Activated CD4-positive, alpha-beta T cell treated with anti-CD3 and anti-CD28 coated beads for 36 hours (primary cell): Measurements from ENCODE around the gene SDK1. TPM values are rescaled to one million over a fixed set of nuclear protein-coding genes. Genes with fewer than 3 reads are reported as not detected.
"Not testable (repeated sequence)": the region's sequence is repeated elsewhere in the genome, so short reads cannot be mapped to it uniquely, and the experiment has no call there.

Source experiments
- ATAC-seq: fragments of 200-7000 bp; cut with Tn5 transposase; one replicate; pipeline ENCODE4 v1.10.0; 2021; ENCODE audit warnings: mild to moderate bottlenecking, moderate library complexity
- CTCF ChIA-PET: fragments of 350-600 bp; sonication (Branson Sonifier 250); formaldehyde crosslinking; loops from one replicate; lab custom pipeline; 2021; ENCODE audit warnings: antibody characterized with exemption; lab: Charles Lee
- POLR2A ChIA-PET: fragments of 350-600 bp; sonication (Branson Sonifier 250); formaldehyde crosslinking; loops from one replicate; lab custom pipeline; 2021; ENCODE audit warnings: antibody characterized with exemption, inconsistent platforms; lab: Charles Lee
- DNase-seq: peaks from one replicate; pipeline ENCODE4 v3.0.0-alpha.2; 2020
- H3K27ac Mint-ChIP-seq: one replicate; pipeline ENCODE4 v1.8.0; 2021; ENCODE audit warnings: mixed read lengths
- H3K27me3 Mint-ChIP-seq: one replicate; pipeline ENCODE4 v1.8.0; 2021; ENCODE audit warnings: mixed read lengths
- H3K36me3 Mint-ChIP-seq: one replicate; pipeline ENCODE4 v1.8.0; 2021; ENCODE audit warnings: low read depth, mixed read lengths
- H3K4me1 Mint-ChIP-seq: one replicate; pipeline ENCODE4 v1.8.0; 2021; ENCODE audit warnings: mixed read lengths
- H3K4me3 Mint-ChIP-seq: one replicate; pipeline ENCODE4 v1.8.0; 2021; ENCODE audit warnings: mild to moderate bottlenecking, moderate library complexity, mixed read lengths
- H3K9me3 Mint-ChIP-seq: one replicate; pipeline ENCODE4 v1.8.0; 2021; ENCODE audit warnings: low read depth, mixed read lengths
- intact Hi-C, 2 experiments: fragments of 100-400 bp; cut with DNase I in 1 of 2; cut with micrococcal nuclease in 1 of 2; formaldehyde crosslinking; loops; one replicate each; pipeline versions ENCODE4 v1.14.2 to v1.15.1; 2022 to 2024; cut with DNase I, micrococcal nuclease
- total RNA-seq, 2 experiments: library from RNA; stranded (reverse); gene quantifications; one replicate each; pipeline ENCODE4 v1.2.3, GENCODE V29; 2021

Gene SDK1
- total RNA-seq, 2 experiments from 2014 or later = 1.1 to 1.9 TPM

DNA sequence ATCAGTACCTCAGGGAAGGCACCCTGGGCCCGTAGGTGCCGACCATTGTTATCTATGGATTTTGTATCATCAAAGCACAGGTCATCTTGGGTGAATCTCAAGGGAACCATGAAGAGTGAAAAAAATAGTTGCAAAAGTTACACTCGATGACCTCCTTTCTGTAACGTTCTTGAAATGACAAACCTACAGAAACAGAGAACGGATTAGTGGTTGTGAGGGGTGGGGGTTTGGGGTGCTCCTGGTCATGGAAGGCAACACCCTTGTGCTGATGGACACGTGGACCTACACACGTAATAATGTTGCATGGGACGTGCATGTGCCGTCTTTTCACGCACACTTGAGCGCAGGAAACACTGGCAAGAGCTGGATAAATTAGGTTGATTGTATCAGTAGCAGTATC is 655.9 kb downstream of the SDK1 start:
- Mint-ChIP-seq H3K27ac (no peak overlapping the region), H3K9me3 (peaks cover 3% of the 10 kb centered on the region), H3K4me1 (peaks cover 6% of the 10 kb centered on the region), H3K4me3 (no peak overlapping the region), H3K36me3 (no peaks in the 10 kb centered on the region), H3K27me3 (no peaks in the 10 kb centered on the region)
- intact Hi-C loops = no loop called here
- CTCF ChIA-PET = interaction anchor here (0.5 to 0.9 kb wide), 2 partner anchors 284 to 762 kb away, joined by 3 to 4 read pairs; no protein-coding TSS in a partner anchor
- DNase-seq (no peak), ATAC-seq (no peak)
- POLR2A ChIA-PET = no interaction called here

DNA sequence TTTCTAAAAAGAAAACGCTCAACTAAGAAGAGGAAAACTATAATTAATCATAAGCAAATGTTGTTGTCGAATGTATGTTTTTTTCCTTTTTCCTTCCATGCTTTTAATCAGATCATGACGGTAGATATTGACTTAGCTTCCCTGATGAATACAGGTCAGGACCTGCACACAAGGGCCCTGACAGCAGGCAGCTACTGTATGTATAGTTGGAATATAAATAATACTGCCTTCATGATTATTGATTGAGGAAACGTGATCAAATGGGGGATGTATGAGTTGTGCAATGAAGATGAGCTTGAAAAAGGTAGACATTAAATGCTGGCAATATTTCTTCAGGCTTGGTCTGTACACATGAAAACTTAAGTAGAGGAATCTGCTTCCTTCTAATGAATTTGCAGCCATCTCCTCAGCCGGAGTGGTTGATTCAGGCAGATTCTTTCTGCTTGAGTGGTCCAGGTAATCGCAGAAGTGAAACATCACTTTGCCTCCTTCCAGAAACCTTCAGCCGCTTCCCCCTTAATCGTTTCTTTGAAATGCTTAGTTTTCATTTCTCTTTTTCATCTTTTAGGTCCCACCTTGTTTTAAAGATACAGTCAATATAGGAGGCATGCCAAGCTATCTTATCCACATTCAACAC is 656.5 kb downstream of the SDK1 start:
- POLR2A ChIA-PET = no interaction called here
- H3K36me3 Mint-ChIP-seq = no peaks in the 10 kb centered on the region
- DNase-seq (no peak), ATAC-seq (no peak)
- CTCF ChIA-PET = interaction anchor here (0.5 to 0.7 kb wide), 2 partner anchors 15 to 43 kb away, joined by 3 to 7 read pairs; no protein-coding TSS in a partner anchor
- intact Hi-C loops = no loop called here
- H3K9me3 Mint-ChIP-seq = peaks cover 3% of the 10 kb centered on the region
- H3K27me3 Mint-ChIP-seq = no peaks in the 10 kb centered on the region
- H3K27ac Mint-ChIP-seq = no peak overlapping the region
- no peak overlapping the region for H3K4me3 Mint-ChIP-seq
- H3K4me1 Mint-ChIP-seq = peaks cover 6% of the 10 kb centered on the region

DNA sequence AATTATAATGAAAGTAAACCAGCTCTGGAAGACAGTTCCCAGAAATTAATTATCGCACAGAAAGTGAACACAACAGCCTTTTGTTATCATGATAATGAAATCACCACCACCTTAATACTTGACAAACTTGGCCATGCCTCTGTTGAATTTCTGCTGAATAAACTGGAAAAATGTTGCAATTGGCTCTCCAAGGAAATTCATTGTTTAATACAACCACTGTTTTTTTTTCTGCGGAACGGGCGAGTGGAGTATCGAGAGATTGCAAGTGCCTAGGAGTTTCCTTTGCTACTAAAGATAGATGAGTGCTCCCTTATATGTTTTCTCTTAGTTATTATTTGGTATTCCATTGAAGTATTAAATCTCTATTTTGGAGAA is 657.0 kb downstream of the SDK1 start:
- intact Hi-C loops = no loop called here
- Mint-ChIP-seq H3K4me3 (no peak overlapping the region), H3K9me3 (peaks cover 3% of the 10 kb centered on the region), H3K4me1 (peaks cover 6% of the 10 kb centered on the region), H3K27me3 (no peaks in the 10 kb centered on the region), H3K36me3 (no peaks in the 10 kb centered on the region), H3K27ac (no peak overlapping the region)
- ChIA-PET POLR2A (no interaction called here), CTCF (interaction anchor here (0.5 to 0.7 kb wide), 2 partner anchors 15 to 43 kb away, joined by 3 to 7 read pairs; no protein-coding TSS in a partner anchor)
- ATAC-seq = no peak
- DNase-seq = no peak

DNA sequence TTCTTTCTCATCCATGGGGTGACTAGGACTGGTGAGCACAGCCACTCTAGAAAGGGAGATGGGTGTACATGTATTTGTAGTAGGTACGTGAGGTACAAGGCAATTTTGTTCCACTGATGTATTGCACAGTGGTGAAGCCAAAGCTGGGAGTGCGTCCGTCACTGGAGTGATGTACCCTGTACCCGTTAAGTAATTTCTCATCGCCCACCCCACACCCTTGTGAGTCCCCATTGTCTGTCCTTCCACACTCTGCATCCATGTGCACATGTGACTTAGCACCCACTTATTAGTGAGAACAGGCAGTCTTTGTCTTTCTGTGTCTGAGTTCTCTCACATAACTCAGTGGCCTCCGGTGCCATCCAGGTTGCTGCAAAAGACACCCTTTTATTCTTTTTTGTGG is 658.3 kb downstream of the SDK1 start:
- Mint-ChIP-seq H3K4me1 (peaks cover 6% of the 10 kb centered on the region), H3K27ac (no peak overlapping the region), H3K27me3 (no peaks in the 10 kb centered on the region), H3K9me3 (peaks cover 3% of the 10 kb centered on the region), H3K4me3 (no peak overlapping the region), H3K36me3 (no peaks in the 10 kb centered on the region)
- ATAC-seq (no peak), DNase-seq (no peak)
- POLR2A ChIA-PET = no interaction called here
- CTCF ChIA-PET = no interaction called here
- intact Hi-C loops = no loop called here

DNA sequence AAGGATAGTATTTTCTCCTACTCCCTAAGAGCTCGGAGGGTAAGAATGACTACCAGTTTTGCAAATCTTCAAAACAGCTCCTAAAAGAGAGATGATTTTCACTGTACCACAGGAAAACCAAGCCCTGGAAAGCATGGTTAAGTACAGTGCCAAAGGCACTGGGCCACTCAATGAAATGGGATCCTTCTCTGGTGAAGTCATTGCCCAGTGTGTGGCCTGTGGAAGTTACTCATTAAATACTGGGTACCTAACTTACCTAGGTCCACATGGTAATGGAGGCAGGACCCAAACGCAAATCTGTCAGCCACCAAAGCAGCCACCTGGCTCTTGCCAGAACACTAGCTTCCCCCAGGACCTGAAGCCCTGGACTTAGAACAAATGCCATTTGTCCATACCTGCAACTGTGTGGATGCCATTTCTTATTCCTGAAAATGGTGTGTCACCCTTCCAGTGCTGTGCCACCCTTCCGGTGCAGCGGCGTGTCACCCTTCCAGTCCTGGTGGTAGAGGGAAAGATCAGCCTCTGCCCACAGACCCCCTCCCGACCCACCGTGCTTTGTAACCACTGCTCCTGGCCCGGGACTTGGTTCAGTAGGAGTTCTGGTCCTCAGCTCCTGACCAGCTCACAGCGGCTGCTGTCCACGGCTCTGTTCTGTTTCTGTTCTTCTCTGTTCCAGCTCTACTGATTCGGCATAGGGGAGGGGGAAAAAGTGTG is 659.2 kb downstream of the SDK1 start:
- H3K4me3 Mint-ChIP-seq = no peak overlapping the region
- H3K36me3 Mint-ChIP-seq = no peaks in the 10 kb centered on the region

GRCh38 chr7:3960942-3961341 is 659.9 kb downstream of the SDK1 start:
- ChIA-PET CTCF (no interaction called here), POLR2A (no interaction called here)
- H3K27me3 Mint-ChIP-seq = no peaks in the 10 kb centered on the region
- DNase-seq (no peak), ATAC-seq (no peak)
- intact Hi-C loops = no loop called here
- no peak overlapping the region for H3K27ac Mint-ChIP-seq
- H3K4me1 Mint-ChIP-seq = peaks cover 3% of the 10 kb centered on the region
- H3K36me3 Mint-ChIP-seq = no peaks in the 10 kb centered on the region
- H3K4me3 Mint-ChIP-seq = no peak overlapping the region
- H3K9me3 Mint-ChIP-seq = peaks cover 3% of the 10 kb centered on the region

More for the DNA sequence above, 659.2 kb downstream of the SDK1 start:
- DNase-seq (no peak), ATAC-seq (no peak)
- intact Hi-C loops = no loop called here
- Mint-ChIP-seq H3K27me3 (no peaks in the 10 kb centered on the region), H3K27ac (no peak overlapping the region), H3K4me1 (peaks cover 6% of the 10 kb centered on the region), H3K9me3 (peaks cover 3% of the 10 kb centered on the region)
- ChIA-PET CTCF (no interaction called here), POLR2A (no interaction called here)

DNA sequence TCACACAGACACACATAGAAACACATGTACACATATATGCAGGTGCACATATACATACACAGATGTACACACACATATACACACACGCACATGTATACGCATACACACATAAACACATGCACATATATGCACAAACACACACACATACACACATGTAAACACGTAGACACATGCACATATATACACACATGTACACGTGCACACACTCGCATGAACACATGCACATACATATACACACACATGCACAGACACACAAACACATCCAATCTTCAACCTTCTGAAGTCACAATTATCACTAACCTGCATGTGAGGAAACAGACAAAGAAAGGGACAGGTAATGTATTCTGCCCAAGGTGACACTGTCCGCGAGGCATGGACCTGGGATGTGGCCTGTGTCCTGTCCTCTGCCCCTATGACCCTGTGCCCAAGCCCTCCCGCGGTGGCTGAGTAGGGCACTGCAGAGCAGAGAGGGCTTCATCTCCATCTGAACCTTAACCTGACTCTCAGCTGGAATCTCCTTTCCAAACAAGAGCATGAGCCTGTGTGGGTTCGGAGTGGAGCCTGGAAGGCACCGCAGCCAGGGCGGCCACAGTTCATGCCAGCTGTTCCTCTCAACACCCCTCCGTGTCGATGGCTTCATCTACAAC is 660.9 kb downstream of the SDK1 start:
- intact Hi-C loops = no loop called here
- ATAC-seq (no peak), DNase-seq (no peak)
- H3K4me1 Mint-ChIP-seq = no peaks in the 10 kb centered on the region
- POLR2A ChIA-PET = no interaction called here
- H3K27me3 Mint-ChIP-seq = no peaks in the 10 kb centered on the region
- H3K27ac Mint-ChIP-seq = no peak overlapping the region
- H3K36me3 Mint-ChIP-seq = no peaks in the 10 kb centered on the region
- H3K4me3 Mint-ChIP-seq = no peak overlapping the region
- H3K9me3 Mint-ChIP-seq = peaks cover 3% of the 10 kb centered on the region
- CTCF ChIA-PET = interaction anchor here (0.7 kb wide), 1 partner anchor 54 kb away, joined by 3 read pairs; no protein-coding TSS in a partner anchor

GRCh38 chr7:3963768-3964167 is 662.7 kb downstream of the SDK1 start:
- ATAC-seq, H3K9me3 Mint-ChIP-seq, H3K27me3 Mint-ChIP-seq, CTCF ChIA-PET, intact Hi-C loops, H3K4me3 Mint-ChIP-seq, H3K4me1 Mint-ChIP-seq, H3K27ac Mint-ChIP-seq, H3K36me3 Mint-ChIP-seq, DNase-seq, POLR2A ChIA-PET: not testable (repeated sequence)

GRCh38 chr7:3964980-3965606 is 664.0 kb downstream of the SDK1 start:
- Mint-ChIP-seq H3K9me3 (peaks cover 3% of the 10 kb centered on the region), H3K4me1 (no peaks in the 10 kb centered on the region), H3K36me3 (no peaks in the 10 kb centered on the region), H3K27ac (no peak overlapping the region), H3K4me3 (no peak overlapping the region), H3K27me3 (no peaks in the 10 kb centered on the region)
- POLR2A ChIA-PET = no interaction called here
- no peak for DNase-seq
- ATAC-seq = no peak
- CTCF ChIA-PET = no interaction called here
- intact Hi-C loops = no loop called here

GRCh38 chr7:3965794-3966395 is 664.8 kb downstream of the SDK1 start:
- Mint-ChIP-seq H3K36me3 (no peaks in the 10 kb centered on the region), H3K4me3 (no peak overlapping the region), H3K27me3 (no peaks in the 10 kb centered on the region), H3K9me3 (peaks cover 3% of the 10 kb centered on the region), H3K27ac (no peak overlapping the region), H3K4me1 (no peaks in the 10 kb centered on the region)
- no peak for DNase-seq
- ChIA-PET POLR2A (no interaction called here), CTCF (interaction anchor here (0.7 kb wide), 1 partner anchor 663 kb away, joined by 3 read pairs; no protein-coding TSS in a partner anchor)
- intact Hi-C loops = no loop called here
- ATAC-seq = no peak

DNA sequence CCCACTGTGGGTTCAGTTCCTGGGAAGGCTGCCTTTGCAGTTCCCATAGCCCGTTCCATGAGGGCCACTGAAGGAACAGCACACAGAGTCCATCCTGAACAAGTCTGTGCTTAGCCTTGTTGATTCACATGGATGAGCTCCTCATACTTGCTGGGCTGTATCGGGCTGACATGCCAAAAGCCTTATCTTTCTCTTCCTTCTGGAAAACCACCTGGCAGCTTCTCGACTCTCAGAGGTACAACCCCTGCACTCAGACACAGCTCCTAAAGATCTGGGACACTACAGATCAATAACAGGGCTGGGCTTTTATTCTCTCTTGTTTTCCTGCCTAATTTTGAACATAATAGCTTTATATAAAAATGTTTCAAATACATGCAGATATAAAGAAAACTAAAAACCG is 667.2 kb downstream of the SDK1 start:
- Mint-ChIP-seq H3K27me3 (no peaks in the 10 kb centered on the region), H3K27ac (no peak overlapping the region), H3K4me3 (no peak overlapping the region), H3K9me3 (no peaks in the 10 kb centered on the region), H3K36me3 (no peaks in the 10 kb centered on the region), H3K4me1 (no peaks in the 10 kb centered on the region)
- ChIA-PET POLR2A (no interaction called here), CTCF (no interaction called here)
- no peak for DNase-seq
- ATAC-seq = no peak
- intact Hi-C loops = no loop called here
